ENCODE measurements around the gene GNAS.

- TF ChIP-seq CTCF (conservative IDR thresholded peaks at IDR 0.05; ENCODE audit: low read length) (no peak), EZH2phosphoT487 (IDR thresholded peaks at IDR 0.05; ENCODE audit: borderline replicate concordance) (no peak)
These were observed 14.7 kb downstream of the GNAS start for GRCh38 chr20:58867211-58867610.
